ENCODE results near the gene ZNF451.

- TF ChIP-seq CTCF (conservative IDR thresholded peaks at IDR 0.05) (no peak), EZH2 (IDR thresholded peaks at IDR 0.05; ENCODE audit: low read depth) (no peak)
Observed at GRCh38 chr6:57210060-57210459, 120.1 kb downstream of the ZNF451 start.
